GM12872 (cell line): Measurements from ENCODE around the gene GNG12.

Source experiments
- CTCF ChIP-seq: IDR thresholded peaks from 3 replicates; pipeline ENCODE4 v1.5.1; 2011; ENCODE audit warnings: low read depth, mild to moderate bottlenecking, low read length, moderate library complexity; ENCODE audit not compliant: insufficient read depth

Gene GNG12

DNA sequence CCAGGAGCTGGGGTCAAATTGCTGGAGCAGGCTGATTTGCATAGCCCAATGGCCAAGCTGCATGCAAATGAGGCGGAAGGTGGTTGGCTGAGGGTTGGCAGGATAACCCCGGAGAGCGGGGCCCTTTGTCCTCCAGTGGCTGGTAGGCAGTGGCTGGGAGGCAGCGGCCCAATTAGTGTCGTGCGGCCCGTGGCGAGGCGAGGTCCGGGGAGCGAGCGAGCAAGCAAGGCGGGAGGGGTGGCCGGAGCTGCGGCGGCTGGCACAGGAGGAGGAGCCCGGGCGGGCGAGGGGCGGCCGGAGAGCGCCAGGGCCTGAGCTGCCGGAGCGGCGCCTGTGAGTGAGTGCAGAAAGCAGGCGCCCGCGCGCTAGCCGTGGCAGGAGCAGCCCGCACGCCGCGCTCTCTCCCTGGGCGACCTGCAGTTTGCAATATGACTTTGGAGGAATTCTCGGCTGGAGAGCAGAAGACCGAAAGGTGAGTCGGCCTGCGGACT is 148.2 kb downstream of the GNG12 start, which contains the start of gene GADD45A:
TSS of gene GADD45A (plus strand) at position 135 of the 491 bp plus-strand sequence. CDS start at position 429, 294 bp downstream.
- TF ChIP-seq CTCF, result no peak

DNA sequence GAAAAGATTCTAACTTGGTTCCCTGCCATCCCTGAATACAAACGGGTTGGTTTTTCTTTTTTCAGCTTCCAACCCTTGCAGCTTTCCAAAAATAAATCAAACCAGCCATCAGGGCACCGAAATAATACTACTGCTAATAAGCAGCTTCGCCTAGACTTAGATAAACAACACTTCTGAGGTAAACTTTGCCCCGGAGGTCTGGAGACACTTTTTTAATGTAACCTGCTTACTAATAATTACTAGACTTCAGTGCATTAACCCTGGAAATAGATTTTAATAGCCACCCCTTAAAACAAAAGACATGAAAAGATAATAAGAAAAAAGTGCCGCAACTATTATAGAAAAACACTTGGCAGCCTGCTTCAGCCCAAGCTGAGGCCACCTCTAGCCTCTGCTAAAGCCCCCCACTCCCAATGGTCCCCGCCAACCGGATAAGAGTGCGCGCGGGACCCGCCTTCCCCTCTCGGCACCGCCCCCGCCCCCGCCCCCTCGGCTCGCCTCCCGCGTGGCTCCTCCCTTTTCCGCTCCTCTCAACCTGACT is 148.7 kb downstream of the GNG12 start:
- TF ChIP-seq CTCF, result no peak

GRCh38 chr1:67683766-67684525 is 149.3 kb downstream of the GNG12 start:
- no peak for TF ChIP-seq CTCF

DNA sequence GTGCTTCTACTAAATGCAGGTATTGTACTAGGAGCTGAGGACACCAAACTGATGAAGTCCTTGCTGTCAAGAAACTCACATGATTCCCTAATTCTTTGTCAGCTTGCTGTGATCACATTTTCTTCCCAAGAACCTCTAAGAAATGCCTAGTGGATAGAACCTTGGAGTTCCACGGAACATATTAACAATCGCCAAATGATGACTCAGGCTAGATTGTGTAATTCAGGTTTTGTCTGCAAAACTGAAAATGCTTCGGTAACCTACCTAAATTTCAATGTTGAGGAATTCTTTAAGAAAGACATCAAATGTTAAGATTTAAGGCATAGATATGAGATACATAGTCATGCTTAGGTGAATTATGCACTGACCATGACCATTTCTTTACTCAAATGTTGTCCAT is 150.0 kb downstream of the GNG12 start:
- no peak for TF ChIP-seq CTCF

DNA sequence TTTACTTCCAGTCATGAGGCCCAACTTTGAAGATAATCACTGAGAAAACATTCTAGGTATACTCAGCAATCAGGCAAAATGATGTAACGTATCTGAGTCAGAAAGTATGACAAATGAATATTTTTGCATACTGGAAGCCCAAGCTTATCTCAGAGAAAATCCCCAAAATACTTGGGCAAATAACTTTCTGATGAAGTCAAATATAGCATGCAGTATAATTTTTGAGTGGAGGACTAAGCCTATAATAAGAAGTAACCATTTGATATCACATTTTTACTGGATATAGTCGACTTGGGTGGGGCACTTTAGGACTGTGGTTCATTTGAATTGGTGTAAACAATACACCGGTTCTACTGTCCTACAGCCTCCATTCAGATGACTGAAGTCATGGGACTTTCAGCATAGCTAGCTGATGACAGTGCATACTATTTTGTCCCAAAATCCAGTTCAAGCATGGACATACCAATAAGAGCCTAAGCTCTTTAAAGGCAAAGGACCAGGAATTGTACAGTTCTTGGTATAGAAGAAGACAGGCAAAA is 150.5 kb downstream of the GNG12 start:
- no peak for TF ChIP-seq CTCF

DNA sequence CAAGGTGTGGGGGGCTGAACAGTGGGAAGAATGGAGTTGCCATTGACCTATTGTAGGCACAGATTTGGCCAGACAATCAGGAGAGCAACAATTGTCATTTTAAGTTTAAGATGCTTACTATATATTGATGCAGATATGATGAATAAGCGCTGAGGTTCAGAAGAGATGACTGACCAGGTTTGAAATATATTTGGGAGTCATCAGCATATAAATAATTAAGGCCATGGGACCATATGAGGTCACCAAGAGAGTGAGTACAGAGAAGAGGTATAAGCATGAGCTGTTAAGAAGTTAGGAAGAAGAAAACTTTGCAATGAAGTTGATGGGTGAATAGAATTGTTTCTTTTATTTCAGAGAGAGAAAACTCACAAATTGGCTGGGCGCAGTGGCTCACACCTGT is 152.8 kb downstream of the GNG12 start:
- TF ChIP-seq CTCF, result no peak

DNA sequence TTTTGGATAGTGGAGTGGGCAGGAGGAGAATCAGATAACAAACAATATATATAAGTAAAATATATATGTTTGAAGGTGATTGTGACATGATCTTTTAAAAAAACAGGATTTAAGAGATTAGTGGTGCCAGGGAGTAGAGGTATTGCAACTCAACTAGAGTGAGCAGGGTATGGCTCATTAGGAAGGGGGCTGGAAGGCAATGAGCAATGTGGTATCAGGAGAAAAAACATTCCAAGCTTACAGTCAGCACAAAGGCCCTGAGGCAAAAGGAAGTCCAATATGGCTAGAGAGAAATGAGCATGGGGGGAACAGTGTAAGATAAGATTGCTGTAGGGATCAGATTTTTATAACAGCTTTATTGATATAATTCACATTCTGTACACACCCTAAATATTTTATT is 153.6 kb downstream of the GNG12 start:
- no peak for TF ChIP-seq CTCF
